ENCODE data around the gene CLEC18B.
"Not testable (repeated sequence)": the region's sequence is repeated elsewhere in the genome, so short reads cannot be mapped to it uniquely, and the experiment has no call there.

CLEC18B gene

DNA sequence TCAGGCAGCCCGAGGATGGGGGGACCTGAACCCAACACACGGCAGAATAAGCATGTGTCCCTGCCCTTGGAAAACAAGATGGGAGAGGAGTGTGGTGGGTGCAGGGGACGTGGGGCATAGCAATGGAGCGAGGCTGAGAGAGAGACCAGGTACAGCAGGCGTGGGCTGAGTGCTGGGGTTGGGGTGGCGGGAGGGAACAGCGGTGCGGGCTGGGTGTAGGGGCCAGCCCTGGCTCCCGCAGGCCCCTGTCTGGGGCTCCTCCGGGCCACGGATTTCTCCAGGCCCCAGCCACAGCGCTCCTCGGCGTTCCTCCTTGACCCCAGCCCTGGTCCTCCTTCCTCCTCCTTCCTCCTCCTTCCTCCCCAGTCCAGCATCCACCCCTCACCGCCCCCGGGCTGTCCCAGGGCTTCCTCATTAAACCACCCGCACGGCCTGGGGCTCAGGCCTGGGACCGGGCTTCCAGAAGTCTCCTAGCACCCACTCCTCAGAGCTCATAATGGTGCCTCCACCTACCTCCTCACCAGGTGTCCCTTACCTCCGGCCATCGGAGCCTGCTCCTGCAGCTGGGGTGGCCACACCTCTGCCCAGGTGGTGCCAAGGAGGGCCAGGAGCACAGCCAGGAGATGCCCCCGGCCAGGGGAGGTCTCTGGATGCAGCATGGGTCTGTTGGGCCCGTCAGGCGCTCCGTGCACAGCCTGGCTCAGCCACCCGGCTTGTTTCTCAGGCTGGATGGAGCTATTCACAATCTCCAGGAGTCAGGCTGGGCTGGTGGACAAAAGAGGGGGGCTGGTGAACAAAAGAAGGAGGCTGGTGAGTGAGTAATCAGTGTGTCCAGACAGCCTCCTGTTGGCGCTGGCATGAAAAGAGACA, at the start of gene CLEC18B:
TSS of gene CLEC18B (minus strand) at position 867 of the 870 bp plus-strand sequence. CDS start at position 659, 208 bp downstream.
- H3K9me3 ChIP-seq (ENCODE audit: control insufficient read depth, insufficient read depth, low read length); H3K27ac ChIP-seq (ENCODE audit: low read length); H3K4me3 ChIP-seq (ENCODE audit: low read length); H3K4me1 ChIP-seq (ENCODE audit: control insufficient read depth, insufficient read depth, low read length); H3K36me3 ChIP-seq (ENCODE audit: control insufficient read depth, insufficient read depth, low read length); H3K27me3 ChIP-seq (ENCODE audit: control insufficient read depth, insufficient read depth, low read length); DNase-seq (ENCODE audit: low read depth, low spot score): not testable (repeated sequence)
- WGBS (ENCODE audit: insufficient coverage, insufficient read length): no CpG with 5 or more reads among the region's 27 CpGs

DNA sequence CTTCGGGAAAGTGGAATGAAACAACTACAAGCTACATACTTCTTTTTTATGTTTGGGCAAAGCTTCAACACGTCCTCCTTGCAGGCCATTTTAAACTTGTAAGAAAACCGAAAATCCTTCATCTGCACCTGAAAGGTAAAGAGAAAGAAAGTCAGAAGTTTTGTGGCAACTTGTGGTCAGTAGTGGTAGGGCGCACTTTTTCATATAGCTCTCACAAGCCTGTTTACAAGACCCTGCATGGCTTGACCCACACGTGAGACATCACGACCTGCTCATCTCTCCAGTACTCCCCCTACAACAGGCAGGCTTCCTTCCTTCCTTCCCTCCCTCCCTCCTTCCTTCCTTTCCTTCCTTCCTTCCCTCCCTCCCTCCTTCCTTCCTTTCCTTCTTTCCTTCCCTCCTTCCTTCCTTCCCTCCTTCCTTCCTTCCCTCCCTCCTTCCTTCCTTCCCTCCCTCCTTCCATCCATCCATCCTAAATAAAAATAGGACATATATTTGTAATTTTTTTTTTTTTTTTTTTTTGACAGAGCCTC, 48.7 kb upstream of the CLEC18B start:
- Histone ChIP-seq H3K27me3 (ENCODE audit: control insufficient read depth, insufficient read depth, low read length) (no peaks in the 10 kb centered on the region), H3K27ac (ENCODE audit: low read length) (no peak overlapping the region), H3K4me1 (ENCODE audit: control insufficient read depth, insufficient read depth, low read length) (no peaks in the 10 kb centered on the region), H3K4me3 (ENCODE audit: low read length) (no peak overlapping the region), H3K9me3 (ENCODE audit: control insufficient read depth, insufficient read depth, low read length) (no peaks in the 10 kb centered on the region), H3K36me3 (ENCODE audit: control insufficient read depth, insufficient read depth, low read length) (peaks cover 24% of the 10 kb centered on the region; the same call in 1 of the 2 replicates)
- no CpG with 5 or more reads among the region's 6 CpGs for WGBS (ENCODE audit: insufficient coverage, insufficient read length)
- no peak for DNase-seq (ENCODE audit: low read depth, low spot score)

DNA sequence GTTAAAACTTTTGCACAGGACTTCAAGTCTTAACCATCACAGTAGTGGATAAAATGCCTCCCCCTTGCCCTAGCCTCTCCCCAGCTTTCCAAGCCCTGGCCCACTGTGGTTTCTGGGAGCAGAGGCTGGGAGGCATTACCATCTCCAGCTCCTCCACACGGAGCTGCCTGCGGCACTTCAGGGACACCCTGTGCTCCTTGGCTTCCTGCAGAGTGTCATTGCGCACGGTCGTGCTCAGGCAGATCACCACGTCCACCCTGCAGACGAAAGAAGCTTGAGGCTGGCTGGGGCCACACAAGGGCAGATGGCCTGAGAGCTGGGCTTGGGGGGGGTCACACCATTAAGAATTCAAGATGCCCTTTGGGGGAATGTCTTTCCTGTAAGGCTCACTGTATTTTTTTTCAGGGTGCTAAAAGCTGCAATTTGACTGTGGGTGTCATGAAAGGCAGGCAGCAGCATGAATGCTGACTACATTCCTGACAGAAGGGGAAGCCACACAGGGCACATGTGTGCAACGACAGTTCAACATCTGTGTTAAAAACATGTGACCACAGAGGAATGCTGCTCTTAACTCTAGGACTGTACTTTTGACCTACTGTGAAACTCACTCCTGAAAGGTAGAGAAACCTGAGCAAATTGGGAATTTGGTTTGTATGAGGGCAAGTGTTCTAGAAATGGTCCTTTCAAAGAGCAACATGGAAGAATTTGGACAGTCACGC, 47.7 kb upstream of the CLEC18B start:
- peaks cover 25% of the 10 kb centered on the region; the same call in 1 of the 2 replicates for H3K36me3 ChIP-seq (ENCODE audit: control insufficient read depth, insufficient read depth, low read length)
- H3K4me3 ChIP-seq (ENCODE audit: low read length): no peak overlapping the region
- no CpG with 5 or more reads among the region's 9 CpGs for WGBS (ENCODE audit: insufficient coverage, insufficient read length)
- no peaks in the 10 kb centered on the region for H3K4me1 ChIP-seq (ENCODE audit: control insufficient read depth, insufficient read depth, low read length)
- DNase-seq (ENCODE audit: low read depth, low spot score): no peak
- no peak overlapping the region for H3K27ac ChIP-seq (ENCODE audit: low read length)
- H3K27me3 ChIP-seq (ENCODE audit: control insufficient read depth, insufficient read depth, low read length): no peaks in the 10 kb centered on the region
- no peaks in the 10 kb centered on the region for H3K9me3 ChIP-seq (ENCODE audit: control insufficient read depth, insufficient read depth, low read length)

DNA sequence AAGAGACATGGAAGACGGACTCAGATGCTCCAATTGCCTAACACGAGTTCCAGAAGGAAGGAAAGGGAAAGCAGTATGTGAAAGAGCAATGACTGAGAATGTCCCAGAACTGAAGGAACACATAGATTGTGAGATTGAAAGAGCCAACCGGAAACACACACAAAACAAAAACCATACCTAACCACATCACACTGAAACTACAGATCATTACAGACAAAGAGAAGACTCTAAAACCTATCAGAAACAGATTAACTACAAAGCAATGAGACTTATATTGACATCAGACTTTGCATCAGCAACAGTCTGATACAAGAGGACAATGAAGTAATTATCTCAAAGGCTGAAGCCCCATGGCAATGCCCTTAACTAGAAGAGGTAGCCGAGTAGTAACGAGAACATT, 45.6 kb upstream of the CLEC18B start:
- no peak overlapping the region for H3K27ac ChIP-seq (ENCODE audit: low read length)
- H3K27me3 ChIP-seq (ENCODE audit: control insufficient read depth, insufficient read depth, low read length): no peaks in the 10 kb centered on the region
- DNase-seq (ENCODE audit: low read depth, low spot score): no peak
- no peaks in the 10 kb centered on the region for H3K4me1 ChIP-seq (ENCODE audit: control insufficient read depth, insufficient read depth, low read length)
- H3K9me3 ChIP-seq (ENCODE audit: control insufficient read depth, insufficient read depth, low read length): no peaks in the 10 kb centered on the region
- no CpG with 5 or more reads among the region's 5 CpGs for WGBS (ENCODE audit: insufficient coverage, insufficient read length)
- peaks cover 30% of the 10 kb centered on the region; the same call in 1 of the 2 replicates for H3K36me3 ChIP-seq (ENCODE audit: control insufficient read depth, insufficient read depth, low read length)
- no peak overlapping the region for H3K4me3 ChIP-seq (ENCODE audit: low read length)

DNA sequence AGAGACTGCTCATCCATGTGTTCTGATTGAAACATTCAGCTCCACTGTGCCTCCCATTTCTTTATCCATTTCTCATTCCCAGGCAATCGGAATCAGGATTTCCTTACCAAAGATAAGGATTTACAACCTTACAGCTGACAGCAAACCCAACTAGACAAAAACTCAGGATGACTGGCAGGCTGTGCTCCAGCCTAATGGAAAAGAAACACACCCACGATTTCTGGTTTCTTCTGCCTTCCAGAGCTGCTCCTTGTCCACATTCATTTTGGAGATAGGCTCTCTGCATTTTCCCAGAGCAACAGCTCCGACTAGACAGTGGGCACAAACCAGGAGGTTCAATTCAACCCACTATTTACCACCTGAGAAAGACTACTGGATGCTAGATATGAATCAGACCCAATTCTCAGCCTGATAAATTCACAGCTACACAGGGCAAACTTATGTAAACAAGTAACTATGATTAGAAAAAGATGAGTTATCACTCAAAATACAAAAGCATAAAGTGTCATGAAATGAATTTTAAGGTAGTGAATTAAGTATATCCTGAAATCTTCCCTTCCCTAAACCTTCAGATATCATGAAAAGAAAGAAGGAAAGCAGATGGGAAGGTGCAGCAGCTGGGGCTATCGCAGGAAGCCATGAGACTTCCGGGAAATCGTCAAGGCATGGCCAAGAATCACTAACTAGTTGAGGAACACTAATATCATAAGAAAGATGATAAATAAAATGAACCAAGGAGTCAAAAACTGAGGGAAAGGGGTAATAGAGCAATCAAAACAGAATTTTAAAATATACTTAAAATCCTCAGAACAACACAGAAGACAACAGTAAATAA, 44.8 kb upstream of the CLEC18B start:
- Histone ChIP-seq H3K4me3 (ENCODE audit: low read length) (no peak overlapping the region), H3K36me3 (ENCODE audit: control insufficient read depth, insufficient read depth, low read length) (peaks cover 30% of the 10 kb centered on the region; the same call in 1 of the 2 replicates), H3K27me3 (ENCODE audit: control insufficient read depth, insufficient read depth, low read length) (no peaks in the 10 kb centered on the region), H3K27ac (ENCODE audit: low read length) (no peak overlapping the region), H3K9me3 (ENCODE audit: control insufficient read depth, insufficient read depth, low read length) (no peaks in the 10 kb centered on the region), H3K4me1 (ENCODE audit: control insufficient read depth, insufficient read depth, low read length) (no peaks in the 10 kb centered on the region)
- DNase-seq (ENCODE audit: low read depth, low spot score): no peak
- no CpG with 5 or more reads among the region's 6 CpGs for WGBS (ENCODE audit: insufficient coverage, insufficient read length)

DNA sequence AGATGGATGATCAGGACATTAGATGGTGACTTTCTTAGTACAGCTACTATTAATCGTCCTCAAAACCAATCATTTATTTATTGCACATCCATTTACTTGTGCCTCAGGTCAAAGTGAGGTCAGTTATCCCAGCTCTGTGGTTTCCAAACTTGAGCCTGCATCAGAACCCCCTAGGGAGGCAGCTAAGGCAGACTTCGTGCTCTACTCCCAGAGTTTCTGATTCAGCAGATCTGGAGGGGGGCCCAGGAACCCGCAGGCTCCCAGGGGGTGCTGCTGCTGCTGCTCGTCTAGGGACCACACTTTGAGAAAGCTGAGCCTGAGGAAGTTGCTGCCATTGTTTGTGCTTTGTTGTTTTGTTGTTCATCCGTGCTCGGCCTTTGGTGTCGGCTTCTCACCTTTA, 44.0 kb upstream of the CLEC18B start:
- H3K4me3 ChIP-seq (ENCODE audit: low read length): no peak overlapping the region
- DNase-seq (ENCODE audit: low read depth, low spot score): no peak
- H3K4me1 ChIP-seq (ENCODE audit: control insufficient read depth, insufficient read depth, low read length): no peaks in the 10 kb centered on the region
- no CpG with 5 or more reads among the region's 7 CpGs for WGBS (ENCODE audit: insufficient coverage, insufficient read length)
- H3K27ac ChIP-seq (ENCODE audit: low read length): no peak overlapping the region
- no peaks in the 10 kb centered on the region for H3K9me3 ChIP-seq (ENCODE audit: control insufficient read depth, insufficient read depth, low read length)
- no peaks in the 10 kb centered on the region for H3K27me3 ChIP-seq (ENCODE audit: control insufficient read depth, insufficient read depth, low read length)
- peaks cover 30% of the 10 kb centered on the region; the same call in 1 of the 2 replicates for H3K36me3 ChIP-seq (ENCODE audit: control insufficient read depth, insufficient read depth, low read length)

DNA sequence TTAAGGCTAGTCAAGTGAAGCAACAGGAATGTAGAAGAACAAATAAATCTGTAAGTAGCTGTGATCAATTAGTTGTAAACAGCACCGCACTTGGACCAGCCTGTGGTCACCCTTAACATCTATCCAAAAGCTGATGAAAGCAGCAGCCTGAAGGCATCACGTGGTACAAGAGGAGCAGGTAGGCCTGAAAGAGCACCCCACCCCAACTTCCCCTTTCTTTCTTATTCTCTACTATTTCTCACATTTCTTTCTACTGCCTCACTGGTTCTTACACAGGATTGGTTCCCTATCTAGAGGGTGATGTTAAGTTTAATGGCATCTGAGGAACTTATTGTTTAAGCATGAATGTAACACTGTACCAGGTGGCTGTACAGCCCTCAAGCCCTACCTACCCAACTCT, 42.6 kb upstream of the CLEC18B start:
- no CpG with 5 or more reads among the region's 2 CpGs for WGBS (ENCODE audit: insufficient coverage, insufficient read length)
- Histone ChIP-seq H3K9me3 (ENCODE audit: control insufficient read depth, insufficient read depth, low read length) (no peaks in the 10 kb centered on the region), H3K27me3 (ENCODE audit: control insufficient read depth, insufficient read depth, low read length) (no peaks in the 10 kb centered on the region), H3K4me3 (ENCODE audit: low read length) (no peak overlapping the region), H3K36me3 (ENCODE audit: control insufficient read depth, insufficient read depth, low read length) (peaks cover 21% of the 10 kb centered on the region; the same call in 1 of the 2 replicates), H3K4me1 (ENCODE audit: control insufficient read depth, insufficient read depth, low read length) (no peaks in the 10 kb centered on the region), H3K27ac (ENCODE audit: low read length) (no peak overlapping the region)
- DNase-seq (ENCODE audit: low read depth, low spot score): no peak

DNA sequence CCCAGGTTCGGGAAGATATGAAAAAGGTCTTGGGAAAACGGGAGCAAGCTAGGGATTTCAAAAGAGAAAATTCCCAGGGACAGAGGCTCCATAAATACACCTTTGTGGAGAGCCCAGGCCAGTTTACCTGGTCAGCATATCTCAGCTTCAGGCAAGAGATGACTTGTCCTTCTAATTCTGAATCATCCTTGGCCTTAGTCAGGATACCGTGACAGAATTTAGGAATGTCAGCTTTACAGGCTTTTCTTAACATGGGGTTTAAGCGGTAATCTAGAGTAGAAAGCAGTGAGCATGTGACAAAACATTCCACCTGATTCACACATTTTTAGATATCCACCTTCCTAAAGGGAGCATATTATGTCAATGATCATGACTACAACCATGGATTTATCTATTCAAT, 41.1 kb upstream of the CLEC18B start:
- no peaks in the 10 kb centered on the region for H3K9me3 ChIP-seq (ENCODE audit: control insufficient read depth, insufficient read depth, low read length)
- no peaks in the 10 kb centered on the region for H3K4me1 ChIP-seq (ENCODE audit: control insufficient read depth, insufficient read depth, low read length)
- H3K36me3 ChIP-seq (ENCODE audit: control insufficient read depth, insufficient read depth, low read length): peaks cover 20% of the 10 kb centered on the region; the same call in 1 of the 2 replicates
- no peak overlapping the region for H3K4me3 ChIP-seq (ENCODE audit: low read length)
- no peak overlapping the region for H3K27ac ChIP-seq (ENCODE audit: low read length)
- no peak for DNase-seq (ENCODE audit: low read depth, low spot score)
- WGBS (ENCODE audit: insufficient coverage, insufficient read length): no CpG with 5 or more reads among the region's 4 CpGs
- no peaks in the 10 kb centered on the region for H3K27me3 ChIP-seq (ENCODE audit: control insufficient read depth, insufficient read depth, low read length)

DNA sequence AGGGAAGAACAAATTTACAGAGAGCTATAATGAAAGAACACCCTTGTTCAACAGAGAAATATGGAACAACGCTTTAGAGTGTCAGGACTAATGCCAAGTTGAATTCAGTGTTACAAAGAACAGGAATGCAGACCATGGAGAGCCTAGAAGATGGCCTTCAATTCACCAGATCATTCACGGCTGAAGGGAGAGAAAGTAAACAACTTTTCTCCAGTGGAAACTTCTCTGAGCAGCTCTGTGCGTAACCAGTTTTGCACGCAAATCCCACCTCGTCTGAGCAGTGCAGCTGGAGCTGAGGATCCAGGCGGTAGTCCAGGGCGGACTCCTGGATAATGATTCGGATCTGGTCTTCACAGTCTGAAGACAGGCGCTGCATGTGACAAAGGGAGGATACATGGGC, 40.5 kb upstream of the CLEC18B start:
- Histone ChIP-seq H3K4me3 (ENCODE audit: low read length) (no peak overlapping the region), H3K27me3 (ENCODE audit: control insufficient read depth, insufficient read depth, low read length) (no peaks in the 10 kb centered on the region), H3K9me3 (ENCODE audit: control insufficient read depth, insufficient read depth, low read length) (no peaks in the 10 kb centered on the region), H3K4me1 (ENCODE audit: control insufficient read depth, insufficient read depth, low read length) (no peaks in the 10 kb centered on the region), H3K36me3 (ENCODE audit: control insufficient read depth, insufficient read depth, low read length) (peaks cover 21% of the 10 kb centered on the region; the same call in 1 of the 2 replicates), H3K27ac (ENCODE audit: low read length) (no peak overlapping the region)
- no peak for DNase-seq (ENCODE audit: low read depth, low spot score)
- no CpG with 5 or more reads among the region's 9 CpGs for WGBS (ENCODE audit: insufficient coverage, insufficient read length)

DNA sequence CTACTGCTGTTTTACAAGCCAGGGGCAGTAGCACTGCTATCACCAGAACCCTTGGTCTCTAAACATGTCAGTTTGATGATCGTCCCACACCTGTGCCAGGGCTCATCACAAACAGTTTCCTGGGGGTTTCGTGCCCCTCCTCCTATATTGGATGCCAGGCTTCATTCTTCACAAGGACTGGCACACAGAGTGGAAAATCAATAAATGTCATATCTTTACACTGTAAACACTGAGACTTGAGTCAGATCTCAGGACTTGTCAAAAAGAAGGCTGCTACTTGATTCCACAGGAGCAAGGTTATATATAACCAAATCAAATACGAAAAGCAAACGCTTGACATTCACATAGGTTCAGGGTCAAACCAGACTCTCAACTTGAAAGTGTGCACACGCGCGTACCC, 39.3 kb upstream of the CLEC18B start:
- H3K27ac ChIP-seq (ENCODE audit: low read length): no peak overlapping the region
- no peak overlapping the region for H3K4me3 ChIP-seq (ENCODE audit: low read length)
- no CpG with 5 or more reads among the region's 7 CpGs for WGBS (ENCODE audit: insufficient coverage, insufficient read length)
- no peaks in the 10 kb centered on the region for H3K4me1 ChIP-seq (ENCODE audit: control insufficient read depth, insufficient read depth, low read length)
- no peaks in the 10 kb centered on the region for H3K9me3 ChIP-seq (ENCODE audit: control insufficient read depth, insufficient read depth, low read length)
- H3K36me3 ChIP-seq (ENCODE audit: control insufficient read depth, insufficient read depth, low read length): peaks cover 26% of the 10 kb centered on the region; the same call in 1 of the 2 replicates
- H3K27me3 ChIP-seq (ENCODE audit: control insufficient read depth, insufficient read depth, low read length): no peaks in the 10 kb centered on the region
- no peak for DNase-seq (ENCODE audit: low read depth, low spot score)

All from iPS DF 6.9 (cell line).